HG03066 (cell line): ENCODE data around the gene MLPH.

ENCODE experiments used
- ATAC-seq: cut with Tn5 transposase; IDR thresholded peaks from one replicate; pipeline ENCODE4 v1.9.1; 2021; ENCODE audit warnings: low read depth; ENCODE audit not compliant: unreplicated experiment

The MLPH gene

GRCh38 chr2:237515166-237515565 is 28.1 kb downstream of the MLPH start:
- no peak for ATAC-seq

GRCh38 chr2:237515621-237516275 is 28.7 kb downstream of the MLPH start:
- no peak for ATAC-seq

GRCh38 chr2:237517163-237517562 is 30.1 kb downstream of the MLPH start:
- no peak for ATAC-seq

GRCh38 chr2:237517990-237518389 is 30.9 kb downstream of the MLPH start:
- ATAC-seq, result no peak

- ATAC-seq, result no peak
Observed at GRCh38 chr2:237519506-237520245, 32.6 kb downstream of the MLPH start.

- no peak for ATAC-seq
Observed at GRCh38 chr2:237520290-237520689, 33.2 kb downstream of the MLPH start.

GRCh38 chr2:237524631-237525030 is 37.6 kb downstream of the MLPH start:
- no peak for ATAC-seq

GRCh38 chr2:237525559-237526157 is 38.6 kb downstream of the MLPH start:
- no peak for ATAC-seq

- ATAC-seq, result no peak
Observed at GRCh38 chr2:237527233-237527632, 40.2 kb downstream of the MLPH start.

GRCh38 chr2:237527766-237528165 is 40.7 kb downstream of the MLPH start:
- ATAC-seq, result no peak

GRCh38 chr2:237529452-237530402 is 42.7 kb downstream of the MLPH start:
- peak; percentile 72 for ATAC-seq

GRCh38 chr2:237530472-237531433 is 43.7 kb downstream of the MLPH start:
- ATAC-seq, result peak; percentile 56

GRCh38 chr2:237532160-237532559 is 45.1 kb downstream of the MLPH start:
- no peak for ATAC-seq

GRCh38 chr2:237533668-237534161 is 46.7 kb downstream of the MLPH start:
- no peak for ATAC-seq

GRCh38 chr2:237534380-237534779 is 47.3 kb downstream of the MLPH start:
- ATAC-seq, result no peak

GRCh38 chr2:237535385-237536082 is 48.5 kb downstream of the MLPH start:
- no peak for ATAC-seq

- ATAC-seq, result no peak
Observed at GRCh38 chr2:237536083-237536415, 49.0 kb downstream of the MLPH start.

- no peak for ATAC-seq
Observed at GRCh38 chr2:237536617-237537016, 49.6 kb downstream of the MLPH start.
